Omental fat pad (tissue), 4 donors: ENCODE results near the gene RIN3. TPM values are rescaled to one million over a fixed set of nuclear protein-coding genes. Genes with fewer than 3 reads are reported as not detected.

ENCODE experiments used
- ATAC-seq: fragments of 150-250 bp; one replicate; pipeline ENCODE4 v1.9.1; 2016; ENCODE audit warnings: mild to moderate bottlenecking, moderate library complexity; ENCODE audit not compliant: low FRiP score
- DNase-seq: peaks from one replicate; pipeline ENCODE4 v3.0.0-alpha.2; 2019; ENCODE audit warnings: low spot score
- total RNA-seq, 4 donors: library from RNA; depleted of rRNA; stranded (reverse); fragments of >200 nt; gene quantifications; one replicate each; pipeline ENCODE4 v1.1.0, GENCODE V29; 2016
- TF ChIP-seq, protein P1 (sequence below), 3 donors: fragments of 450-650 bp; IDR thresholded peaks; one replicate each; pipeline ENCODE4 v1.5.1; 2016 to 2017; ENCODE audit warnings: antibody characterized with exemption in 3 of 3, mild to moderate bottlenecking in 3 of 3, moderate library complexity in 2 of 3

The RIN3 gene
- total RNA-seq, 4 donors from 2014 or later, result 11.6 to 36.3 (median 20.2) TPM

DNA sequence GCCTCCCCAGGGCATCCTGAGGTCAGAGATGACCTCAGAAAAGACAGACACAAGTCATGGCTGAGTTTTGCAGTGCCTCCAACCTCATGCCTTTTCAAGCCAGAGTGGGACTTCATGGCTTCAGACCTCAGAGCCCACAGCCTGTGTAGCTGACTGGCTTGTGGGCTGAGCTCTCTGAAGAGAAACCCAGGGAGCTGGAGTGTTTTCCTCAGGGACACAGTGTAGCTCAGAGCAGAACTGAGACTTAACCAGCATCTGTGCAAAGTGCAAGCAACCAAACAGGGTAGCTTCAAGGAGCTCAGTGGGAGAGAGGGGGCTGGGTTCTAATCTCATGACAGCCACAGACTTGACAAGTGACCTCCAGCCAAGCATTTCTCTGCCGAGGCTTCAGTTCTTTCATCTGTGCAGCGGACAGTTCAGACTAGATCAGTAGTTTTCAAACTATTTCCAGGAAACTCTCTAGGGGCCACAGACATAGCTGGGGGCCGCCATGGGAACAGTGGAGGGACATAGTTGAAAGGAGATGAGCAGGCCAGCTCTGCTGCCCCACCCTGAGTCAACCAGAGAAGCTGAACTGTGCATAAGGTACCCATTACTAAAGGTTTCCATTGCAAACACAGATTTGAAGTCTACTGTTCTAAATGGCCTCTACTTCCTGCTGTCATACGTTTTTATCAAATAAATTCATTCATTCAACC is 154.8 kb downstream of the RIN3 start:
- DNase-seq, result no peak
- no peak for ATAC-seq
- TF ChIP-seq, protein P1, sequence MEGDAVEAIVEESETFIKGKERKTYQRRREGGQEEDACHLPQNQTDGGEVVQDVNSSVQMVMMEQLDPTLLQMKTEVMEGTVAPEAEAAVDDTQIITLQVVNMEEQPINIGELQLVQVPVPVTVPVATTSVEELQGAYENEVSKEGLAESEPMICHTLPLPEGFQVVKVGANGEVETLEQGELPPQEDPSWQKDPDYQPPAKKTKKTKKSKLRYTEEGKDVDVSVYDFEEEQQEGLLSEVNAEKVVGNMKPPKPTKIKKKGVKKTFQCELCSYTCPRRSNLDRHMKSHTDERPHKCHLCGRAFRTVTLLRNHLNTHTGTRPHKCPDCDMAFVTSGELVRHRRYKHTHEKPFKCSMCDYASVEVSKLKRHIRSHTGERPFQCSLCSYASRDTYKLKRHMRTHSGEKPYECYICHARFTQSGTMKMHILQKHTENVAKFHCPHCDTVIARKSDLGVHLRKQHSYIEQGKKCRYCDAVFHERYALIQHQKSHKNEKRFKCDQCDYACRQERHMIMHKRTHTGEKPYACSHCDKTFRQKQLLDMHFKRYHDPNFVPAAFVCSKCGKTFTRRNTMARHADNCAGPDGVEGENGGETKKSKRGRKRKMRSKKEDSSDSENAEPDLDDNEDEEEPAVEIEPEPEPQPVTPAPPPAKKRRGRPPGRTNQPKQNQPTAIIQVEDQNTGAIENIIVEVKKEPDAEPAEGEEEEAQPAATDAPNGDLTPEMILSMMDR (IDR thresholded peaks at IDR 0.05), result no peak

DNA sequence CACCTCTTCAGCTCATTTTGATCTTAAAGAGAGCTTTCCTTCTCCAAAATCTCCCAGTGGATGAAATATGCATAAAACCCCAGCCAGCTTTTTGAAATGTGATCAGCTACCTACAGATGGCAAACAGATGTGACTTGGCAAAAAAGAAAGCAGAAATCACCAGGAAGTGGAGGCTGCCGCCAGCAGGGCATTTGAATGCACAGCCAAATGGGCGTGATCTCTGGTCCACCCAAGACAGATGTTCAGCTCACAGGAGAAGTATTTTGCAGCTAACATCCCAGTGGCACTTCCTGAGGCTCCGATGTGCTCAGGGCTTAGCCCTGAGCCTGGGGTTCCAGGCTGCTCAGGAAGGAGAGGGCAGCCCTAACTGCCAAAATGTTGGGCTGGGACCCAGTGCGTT is 156.6 kb downstream of the RIN3 start:
- DNase-seq (no peak), ATAC-seq (no peak)
- TF ChIP-seq, protein P1 (IDR thresholded peaks at IDR 0.05), result no peak

GRCh38 chr14:92670643-92671366 is 157.2 kb downstream of the RIN3 start:
- TF ChIP-seq, protein P1 (IDR thresholded peaks at IDR 0.05), result no peak
- no peak for DNase-seq
- ATAC-seq, result no peak

DNA sequence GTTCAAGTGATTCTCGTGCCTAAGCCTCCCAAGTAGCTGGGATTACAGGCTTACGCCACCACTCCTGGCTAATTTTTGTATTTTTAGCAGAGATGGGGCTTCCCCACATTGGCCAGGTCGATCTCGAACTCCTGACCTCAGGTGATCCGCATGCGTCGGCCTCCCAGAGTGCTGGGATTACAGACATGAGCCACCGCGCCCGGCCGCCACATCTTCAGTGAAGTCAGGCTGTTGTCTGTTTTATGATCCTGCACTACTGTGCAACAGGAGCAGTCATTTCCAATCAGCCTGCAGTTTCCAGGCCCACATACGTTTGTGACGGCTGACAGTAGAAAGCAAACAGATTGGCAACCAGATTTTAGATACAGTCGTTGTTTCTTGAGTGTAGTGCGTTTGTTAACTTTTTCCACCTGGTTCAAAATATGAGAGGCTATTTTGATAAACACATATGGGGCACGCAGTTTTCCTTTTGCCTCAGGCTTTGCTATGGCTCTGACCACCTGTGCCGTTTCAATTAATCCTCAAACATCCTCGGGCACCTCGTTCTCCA is 160.1 kb downstream of the RIN3 start:
- TF ChIP-seq, protein P1 (IDR thresholded peaks at IDR 0.05), result no peak
- DNase-seq, result no peak
- no peak for ATAC-seq

GRCh38 chr14:92675421-92675820 is 161.8 kb downstream of the RIN3 start:
- DNase-seq, result no peak
- TF ChIP-seq, protein P1 (IDR thresholded peaks at IDR 0.05), result no peak
- ATAC-seq, result no peak

DNA sequence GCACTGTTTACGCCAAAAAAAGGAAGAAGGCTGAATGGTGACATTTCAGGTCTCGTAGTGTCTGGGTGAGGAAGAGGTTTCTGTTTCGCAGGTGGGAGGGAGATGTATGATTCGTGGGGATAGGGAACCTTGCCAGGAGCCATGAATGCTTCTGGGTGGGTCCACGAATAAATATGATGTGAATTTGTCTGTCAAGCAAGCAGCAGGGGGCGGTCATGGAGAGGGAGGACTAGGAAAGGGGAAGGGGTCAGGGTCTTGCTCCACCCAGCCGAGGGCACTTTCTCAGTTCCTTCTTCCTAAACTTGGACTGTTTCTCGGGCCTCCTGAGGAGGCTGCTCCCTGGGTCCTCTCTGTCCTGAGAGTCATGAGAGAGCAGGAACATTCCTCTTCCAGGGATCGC is 162.4 kb downstream of the RIN3 start:
- no peak for DNase-seq
- TF ChIP-seq, protein P1 (IDR thresholded peaks at IDR 0.05), result no peak
- ATAC-seq, result no peak
